Stimulated activated CD4-positive, alpha-beta T cell treated with anti-CD3 and anti-CD28 coated beads, TNF-alpha, amount 100 ng/mL, for 4 hours (primary cell): Measurements from ENCODE around the gene GPC5.
"Not testable (repeated sequence)": the region's sequence is repeated elsewhere in the genome, so short reads cannot be mapped to it uniquely, and the experiment has no call there.

Experiments
- DNase-seq, 3 experiments: peaks; one replicate each; pipeline ENCODE4 v3.0.0-alpha.2; 2020; ENCODE audit warnings: low read depth in 3 of 3

Gene GPC5

GRCh38 chr13:92461402-92461801, 1063.0 kb downstream of the GPC5 start:
- no peak for DNase-seq

DNA sequence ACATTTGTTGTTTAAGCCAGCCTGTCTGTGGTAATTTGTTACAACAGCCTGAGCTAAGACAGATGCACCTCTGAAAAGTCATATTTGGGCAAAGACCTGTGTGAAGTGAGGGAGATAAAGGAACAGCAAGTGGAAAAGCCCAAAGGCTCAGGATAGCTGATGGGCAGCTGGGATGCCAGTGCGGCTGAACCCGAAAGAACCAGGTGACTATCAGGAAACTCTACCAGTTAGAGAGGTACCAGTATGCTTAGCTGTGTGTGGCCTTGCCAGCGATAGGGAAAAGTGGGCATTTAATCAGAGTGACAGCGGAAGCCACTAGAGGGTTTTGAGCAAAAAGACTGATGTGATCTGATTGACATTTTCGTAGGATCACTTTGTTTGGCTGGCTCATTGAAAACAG, 1063.4 kb downstream of the GPC5 start:
- no peak for DNase-seq

DNA sequence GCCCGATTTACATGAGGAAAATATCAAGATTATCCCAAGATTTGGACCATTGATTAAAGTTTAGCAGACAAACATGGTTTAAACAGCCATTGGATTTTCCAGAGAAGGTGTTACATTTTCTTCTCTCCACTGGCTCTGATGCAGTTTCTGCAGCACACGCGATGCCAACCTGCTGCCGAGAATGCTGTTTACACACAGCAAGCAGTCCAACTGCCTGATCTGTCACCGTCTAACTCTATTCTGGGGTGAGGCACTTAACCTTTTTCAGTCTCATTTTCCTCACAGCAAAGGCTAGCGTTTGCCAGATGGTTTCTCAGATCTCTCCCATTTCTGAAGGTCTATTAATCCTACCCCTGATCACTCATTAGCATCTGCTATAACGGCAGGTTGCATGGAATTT, 1064.7 kb downstream of the GPC5 start:
- DNase-seq, result no peak

GRCh38 chr13:92473765-92474475, 1075.5 kb downstream of the GPC5 start:
- no peak for DNase-seq

- no peak for DNase-seq
Measured at GRCh38 chr13:92480387-92480786, 1082.0 kb downstream of the GPC5 start.

DNA sequence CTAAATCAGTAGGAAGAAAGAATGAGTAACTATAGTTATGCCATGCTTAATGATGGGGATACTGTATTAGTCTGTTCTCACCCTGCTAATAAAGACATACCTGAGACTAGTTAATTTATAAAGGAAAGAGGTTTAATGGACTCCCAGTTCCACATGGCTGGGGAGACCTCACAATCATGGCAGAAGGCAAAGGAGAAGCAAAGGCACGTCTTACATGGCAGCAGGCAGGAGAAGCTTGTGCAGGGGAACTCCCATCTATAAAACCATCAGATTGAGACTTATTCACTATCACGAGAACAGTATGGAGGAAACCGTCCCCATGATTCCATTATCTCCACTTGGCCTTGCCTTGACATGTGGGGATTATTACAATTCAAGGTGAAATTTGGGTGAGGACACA, 1084.4 kb downstream of the GPC5 start:
- not testable (repeated sequence) for DNase-seq

DNA sequence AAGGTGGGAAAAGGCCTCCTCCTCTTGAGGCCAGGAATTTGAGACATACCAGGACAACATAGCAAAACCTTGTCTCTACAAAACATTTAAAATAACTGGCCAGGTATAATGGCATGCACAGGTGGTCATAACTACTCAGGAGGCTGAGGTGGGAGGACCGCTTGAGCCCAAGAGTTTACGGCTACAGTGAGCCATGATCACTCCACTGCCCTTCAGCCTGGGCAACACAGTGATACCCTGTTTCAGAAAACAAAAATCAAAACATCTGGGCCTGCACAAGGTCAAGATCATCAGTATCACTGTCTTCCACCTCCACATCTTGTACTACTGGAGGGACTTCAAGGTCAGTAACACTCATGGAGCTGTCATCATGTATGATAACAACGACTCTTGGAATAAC, 1085.5 kb downstream of the GPC5 start:
- DNase-seq, result no peak

DNA sequence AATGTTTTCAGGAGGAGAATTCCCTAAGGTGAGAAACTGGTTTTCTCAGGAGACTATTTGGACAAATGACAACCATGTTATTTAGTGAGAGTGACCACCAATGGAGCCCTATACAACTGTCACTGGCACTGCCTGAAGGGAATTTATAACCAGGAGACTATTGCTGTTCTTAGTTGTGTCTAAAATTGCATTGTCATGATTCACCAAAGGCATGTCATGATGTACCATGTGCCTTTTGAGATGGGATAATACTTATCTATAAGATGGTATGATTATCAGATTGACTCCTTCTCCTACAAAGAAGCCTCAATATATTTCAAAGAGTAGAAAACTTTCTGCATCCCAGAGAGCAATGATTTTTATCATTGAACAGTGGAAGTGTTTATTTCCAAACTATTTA, 1088.8 kb downstream of the GPC5 start:
- DNase-seq, result no peak

DNA sequence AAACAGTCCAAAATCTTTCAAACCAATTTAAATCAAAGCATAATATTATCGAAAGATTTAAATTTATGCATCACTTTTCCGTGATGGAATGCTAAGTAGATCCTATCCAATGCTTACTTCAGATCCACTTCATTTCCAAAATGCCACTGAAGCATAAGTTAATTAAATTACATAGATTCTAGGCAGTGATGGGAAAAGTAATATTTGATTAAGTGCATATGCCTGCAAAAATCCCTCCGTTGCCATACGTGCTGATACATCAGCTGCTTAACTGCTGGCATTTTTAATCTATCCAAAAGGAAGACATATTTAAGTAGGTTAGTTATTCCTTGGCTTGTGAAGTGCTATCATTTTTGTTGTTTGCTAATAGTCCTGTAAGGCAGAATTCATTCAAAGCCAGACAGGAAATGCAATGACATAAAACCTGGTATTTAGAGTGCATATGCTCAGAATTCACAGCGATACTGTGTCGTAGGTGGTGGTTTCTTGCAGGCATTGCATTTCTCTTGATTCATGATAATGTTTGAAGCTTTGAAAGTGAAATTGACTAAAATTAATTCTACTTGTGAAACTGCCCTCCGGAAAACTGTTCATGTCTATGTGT, 1089.9 kb downstream of the GPC5 start:
- DNase-seq, result no peak

GRCh38 chr13:92491839-92492238, 1093.4 kb downstream of the GPC5 start:
- DNase-seq, result no peak

- no peak for DNase-seq
Measured at GRCh38 chr13:92494915-92495314, 1096.5 kb downstream of the GPC5 start.

DNA sequence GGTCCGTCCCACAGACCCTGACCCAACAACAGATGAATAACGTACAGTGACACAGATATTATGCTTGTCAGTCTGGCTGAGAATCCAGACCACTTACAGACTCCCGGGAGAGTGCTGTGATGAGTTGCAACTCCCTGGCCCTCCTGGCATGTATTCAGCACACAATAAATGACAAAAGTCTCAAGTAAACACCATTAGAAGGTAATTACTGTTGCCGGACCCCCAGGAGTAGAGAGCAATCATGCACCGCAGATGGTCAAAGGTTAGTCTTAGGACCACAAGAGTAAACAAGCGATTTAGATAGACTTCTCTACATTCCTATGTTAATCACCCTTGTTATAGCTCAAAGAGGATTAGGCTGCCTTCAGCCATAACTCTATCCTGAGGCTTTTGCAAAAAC, 1101.8 kb downstream of the GPC5 start:
- DNase-seq, result no peak

- no peak for DNase-seq
Measured at GRCh38 chr13:92510416-92510815, 1112.0 kb downstream of the GPC5 start.

DNA sequence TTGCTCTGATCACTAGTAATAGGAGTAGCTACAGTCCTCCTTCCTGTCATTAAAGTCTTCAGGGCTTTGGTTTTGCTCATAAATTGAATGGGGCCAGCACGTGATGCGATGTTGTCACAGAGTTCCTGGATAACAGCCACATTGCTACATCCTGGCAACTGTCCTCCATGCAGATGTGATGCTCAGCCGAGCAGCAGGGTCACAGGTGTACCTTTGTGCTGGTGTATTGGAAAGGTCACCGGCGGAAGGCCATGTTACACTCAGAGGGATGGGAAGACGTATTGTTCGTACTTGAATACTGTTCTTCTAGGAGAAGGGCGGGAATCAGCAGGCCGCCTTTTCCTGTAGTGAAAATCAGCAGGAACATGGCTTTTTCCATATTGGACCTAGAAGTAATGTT, 1114.4 kb downstream of the GPC5 start:
- no peak for DNase-seq

GRCh38 chr13:92513672-92514071, 1115.3 kb downstream of the GPC5 start:
- DNase-seq, result no peak

- no peak for DNase-seq
Measured at GRCh38 chr13:92514420-92515125, 1116.2 kb downstream of the GPC5 start.

GRCh38 chr13:92516878-92517277, 1118.5 kb downstream of the GPC5 start:
- DNase-seq, result not testable (repeated sequence)

GRCh38 chr13:92518622-92519021, 1120.2 kb downstream of the GPC5 start:
- not testable (repeated sequence) for DNase-seq

- no peak for DNase-seq
Measured at GRCh38 chr13:92530364-92530763, 1131.9 kb downstream of the GPC5 start.

DNA sequence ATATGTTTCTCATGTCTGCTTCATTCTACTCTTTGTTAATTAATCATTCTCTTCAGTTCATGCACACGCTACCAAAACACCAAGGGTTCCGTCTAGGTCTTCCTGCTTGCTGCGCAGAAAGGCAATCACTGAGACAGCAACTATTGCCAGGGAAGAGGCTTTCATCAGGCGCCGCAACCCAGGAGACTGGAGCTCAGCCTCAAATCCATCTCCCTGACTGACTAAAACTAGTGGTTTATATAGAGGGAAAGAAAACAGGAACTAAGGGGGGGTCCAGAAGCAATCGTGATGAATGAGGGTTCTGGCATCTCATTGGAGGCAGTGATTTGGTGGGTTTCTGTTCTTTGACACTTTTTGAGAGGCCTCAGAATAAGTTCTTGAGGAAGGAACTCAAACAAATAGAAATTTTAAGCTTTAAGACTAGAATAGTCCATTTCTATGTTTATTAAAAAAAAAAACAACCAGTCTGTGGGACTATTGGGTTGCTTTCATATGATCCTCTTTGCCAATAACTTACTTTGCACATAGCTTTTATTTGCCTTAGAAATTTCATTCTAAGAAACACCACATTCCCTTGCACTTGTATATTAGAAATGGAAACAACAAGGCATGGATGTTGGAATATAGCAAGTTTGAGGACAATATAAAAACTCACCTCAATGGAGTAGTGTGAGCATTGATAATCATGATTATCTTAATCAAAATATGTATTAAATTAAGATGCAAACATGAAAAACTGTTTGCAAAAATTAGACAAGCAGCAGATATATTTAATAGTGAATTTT, 1137.0 kb downstream of the GPC5 start:
- DNase-seq, result no peak

- no peak for DNase-seq
Measured at GRCh38 chr13:92537471-92537870, 1139.0 kb downstream of the GPC5 start.

DNA sequence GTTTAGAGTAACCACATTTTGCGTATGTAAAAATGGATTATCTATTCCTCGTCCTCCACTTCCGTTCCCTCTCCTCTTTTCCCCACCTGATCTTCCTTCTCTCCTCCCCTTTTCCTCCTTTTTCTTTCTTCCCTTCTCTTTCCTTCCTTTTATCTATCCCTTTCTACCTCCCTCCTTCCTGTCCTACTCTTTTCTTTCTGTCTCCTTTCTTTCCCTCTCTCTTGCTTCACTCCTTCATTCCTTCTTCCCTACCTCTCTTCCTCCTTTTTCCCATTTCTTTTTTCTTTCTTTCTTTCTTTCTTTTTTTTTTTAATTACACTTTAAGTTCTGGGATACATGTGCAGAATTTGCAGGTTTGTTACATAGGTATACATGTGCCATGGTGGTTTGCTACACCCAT, 1139.7 kb downstream of the GPC5 start:
- DNase-seq, result no peak
